Erythroblast (primary cell): ENCODE results near the gene TIMM10.

Source experiments
- GATA1 ChIP-seq: IDR thresholded peaks from 2 replicates; pipeline ENCODE4 v1.6.1; 2011; ENCODE audit warnings: low read depth, mild to moderate bottlenecking, control low read depth, low read length, moderate library complexity
- POLR2A ChIP-seq: IDR thresholded peaks from 2 replicates; pipeline ENCODE4 v1.6.1; 2011; ENCODE audit warnings: mild to moderate bottlenecking, low read length

GRCh38 chr11:57541169-57541568 is 10.6 kb upstream of the TIMM10 start:
- TF ChIP-seq POLR2A = no peak
- TF ChIP-seq GATA1 = no peak
